Fibroblast of villous mesenchyme (primary cell): ENCODE measurements around the gene TEX13D. TPM values are rescaled to one million over a fixed set of nuclear protein-coding genes. Genes with fewer than 3 reads are reported as not detected.
"Not testable (repeated sequence)": the region's sequence is repeated elsewhere in the genome, so short reads cannot be mapped to it uniquely, and the experiment has no call there.

Experiments
- DNase-seq: peaks from one replicate; pipeline ENCODE4 v3.0.0-alpha.2; 2010; ENCODE audit warnings: low read depth
- H3K4me3 ChIP-seq: 2 replicates; pipeline ENCODE4 v1.5.1; 2011; ENCODE audit warnings: low read depth, mild to moderate bottlenecking, low read length
- total RNA-seq: library from RNA; depleted of rRNA; stranded (reverse); fragments of >200 nt; gene quantifications from 2 replicates; pipeline ENCODE4 v1.2.3, GENCODE V29; 2012
- TF ChIP-seq, protein P1 (sequence below): IDR thresholded peaks from 2 replicates; pipeline ENCODE4 v1.5.1; 2012; ENCODE audit warnings: low read depth, mild to moderate bottlenecking, low read length; ENCODE audit not compliant: insufficient read depth

TEX13D gene
- total RNA-seq, 1 donor, result not detected

DNA sequence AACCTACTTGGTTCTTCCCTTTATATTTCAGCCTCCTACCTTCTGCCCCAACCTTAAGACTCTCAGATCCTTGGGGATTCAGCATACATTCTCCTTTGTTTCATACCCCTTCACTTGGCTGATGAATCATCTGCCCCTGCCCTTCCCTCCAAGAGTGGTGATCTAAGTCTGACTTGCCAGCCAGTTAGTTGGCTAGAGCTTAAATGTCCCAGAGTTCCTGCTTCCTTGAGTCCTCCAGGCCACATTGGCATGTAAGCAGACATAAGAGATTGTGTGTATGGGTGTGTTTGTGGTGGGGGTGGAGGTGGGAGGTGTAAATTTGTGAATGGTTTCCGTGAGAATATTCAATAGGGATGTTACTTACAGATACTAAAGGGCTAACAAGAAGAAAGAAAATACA is 3.7 kb upstream of the TEX13D start:
- DNase-seq, result no peak
- H3K4me3 ChIP-seq, result no peak overlapping the region
- TF ChIP-seq, protein P1, sequence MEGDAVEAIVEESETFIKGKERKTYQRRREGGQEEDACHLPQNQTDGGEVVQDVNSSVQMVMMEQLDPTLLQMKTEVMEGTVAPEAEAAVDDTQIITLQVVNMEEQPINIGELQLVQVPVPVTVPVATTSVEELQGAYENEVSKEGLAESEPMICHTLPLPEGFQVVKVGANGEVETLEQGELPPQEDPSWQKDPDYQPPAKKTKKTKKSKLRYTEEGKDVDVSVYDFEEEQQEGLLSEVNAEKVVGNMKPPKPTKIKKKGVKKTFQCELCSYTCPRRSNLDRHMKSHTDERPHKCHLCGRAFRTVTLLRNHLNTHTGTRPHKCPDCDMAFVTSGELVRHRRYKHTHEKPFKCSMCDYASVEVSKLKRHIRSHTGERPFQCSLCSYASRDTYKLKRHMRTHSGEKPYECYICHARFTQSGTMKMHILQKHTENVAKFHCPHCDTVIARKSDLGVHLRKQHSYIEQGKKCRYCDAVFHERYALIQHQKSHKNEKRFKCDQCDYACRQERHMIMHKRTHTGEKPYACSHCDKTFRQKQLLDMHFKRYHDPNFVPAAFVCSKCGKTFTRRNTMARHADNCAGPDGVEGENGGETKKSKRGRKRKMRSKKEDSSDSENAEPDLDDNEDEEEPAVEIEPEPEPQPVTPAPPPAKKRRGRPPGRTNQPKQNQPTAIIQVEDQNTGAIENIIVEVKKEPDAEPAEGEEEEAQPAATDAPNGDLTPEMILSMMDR, result no peak

DNA sequence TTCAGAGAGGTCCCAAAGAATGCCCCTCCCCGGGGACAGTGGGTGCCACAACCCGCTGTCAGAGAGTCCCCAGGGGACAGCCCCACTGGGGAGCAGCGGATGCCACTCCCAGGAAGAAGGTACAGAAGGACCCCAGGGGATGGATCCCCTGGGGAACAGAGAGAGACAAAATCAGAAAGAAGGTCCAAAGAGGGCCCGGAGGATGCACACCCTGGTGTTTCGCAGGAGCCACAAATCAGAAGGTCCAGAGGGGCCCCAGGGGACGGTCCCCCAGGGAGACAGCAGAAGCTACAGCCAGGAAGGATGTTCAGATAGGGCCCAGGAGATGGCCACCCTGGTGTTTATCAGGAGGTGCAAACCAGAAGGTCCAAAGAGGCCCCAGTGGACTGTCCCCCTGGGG is 1.4 kb downstream of the TEX13D start:
- no peak overlapping the region for H3K4me3 ChIP-seq
- TF ChIP-seq, protein P1, result no peak
- no peak for DNase-seq

DNA sequence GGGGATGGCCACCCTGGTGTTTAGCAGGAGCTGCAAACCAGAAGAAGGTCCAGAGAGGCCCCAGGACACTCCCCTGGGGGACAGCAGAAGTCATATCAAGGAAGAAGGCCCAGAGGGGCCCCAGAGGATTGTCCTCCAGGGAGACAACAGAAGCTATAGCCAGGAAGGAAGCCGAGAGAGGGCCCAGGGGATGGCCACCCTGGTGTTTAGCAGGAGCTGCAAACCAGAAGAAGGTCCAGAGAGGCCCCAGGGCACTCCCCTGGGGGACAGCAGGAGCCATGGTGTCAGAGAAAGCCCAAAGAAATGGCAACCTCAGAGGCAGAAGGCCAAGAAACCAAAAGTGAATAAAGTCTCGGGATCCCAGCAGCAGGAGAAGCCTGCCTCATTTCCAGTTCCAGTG is 2.1 kb downstream of the TEX13D start:
- DNase-seq, H3K4me3 ChIP-seq: not testable (repeated sequence)

DNA sequence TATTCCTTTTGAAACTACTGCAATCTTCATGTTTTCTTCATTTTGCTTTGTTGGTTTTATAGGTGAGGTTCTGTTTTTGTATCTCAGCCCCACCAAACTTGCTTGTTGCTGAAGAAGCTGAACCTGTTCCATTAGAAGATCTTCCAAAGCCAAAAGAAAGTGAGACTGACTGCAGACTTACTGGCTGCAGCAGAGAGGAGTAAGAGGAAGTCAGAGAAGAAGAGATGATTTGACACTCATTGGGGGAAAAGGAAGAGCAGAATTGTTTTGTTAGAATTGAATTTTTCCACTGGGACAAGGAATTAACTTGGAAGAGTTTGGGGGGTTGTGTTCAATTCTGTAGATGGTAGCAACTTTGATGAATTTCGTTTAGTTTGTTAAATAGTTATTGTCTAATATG is 3.1 kb downstream of the TEX13D start:
- H3K4me3 ChIP-seq, result no peak overlapping the region
- TF ChIP-seq, protein P1, result no peak
- DNase-seq, result no peak

DNA sequence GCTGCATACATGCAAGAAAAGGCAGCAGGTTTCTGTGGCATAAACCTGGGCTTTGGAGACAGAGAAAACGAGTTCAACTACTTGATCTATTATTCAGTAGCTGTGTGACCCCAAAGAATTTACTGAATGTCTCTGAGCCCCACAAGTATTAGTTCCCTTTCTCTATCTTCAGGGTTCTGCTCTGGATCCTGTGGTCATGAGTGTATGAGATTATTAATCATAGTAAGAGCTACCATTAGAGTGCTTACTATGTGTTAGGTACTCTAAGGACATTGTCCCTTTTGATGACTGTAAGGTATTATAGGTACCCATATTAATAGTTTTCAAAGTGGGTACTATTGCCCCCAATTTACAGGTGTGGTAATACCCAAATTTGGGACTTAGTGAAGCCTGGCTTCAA is 5.5 kb downstream of the TEX13D start:
- H3K4me3 ChIP-seq, result no peak overlapping the region
- DNase-seq, result no peak
- TF ChIP-seq, protein P1, result no peak

GRCh38 chrX:124338733-124339514 is 6.5 kb downstream of the TEX13D start:
- DNase-seq, result no peak
- TF ChIP-seq, protein P1, result no peak
- no peak overlapping the region for H3K4me3 ChIP-seq

GRCh38 chrX:124341396-124342132 is 9.1 kb downstream of the TEX13D start:
- H3K4me3 ChIP-seq, result no peak overlapping the region
- DNase-seq, result no peak
- TF ChIP-seq, protein P1, result no peak
